ENCODE results near the gene ROBO4. TPM values are rescaled to one million over a fixed set of nuclear protein-coding genes. Genes with fewer than 3 reads are reported as not detected.

Gene ROBO4
- total RNA-seq, 1 donor from 2014 or later, result 28.8 TPM

- Mint-ChIP-seq H3K27me3 (ENCODE audit: unreplicated experiment) (peaks cover 9% of the 10 kb centered on the region), H3K4me3 (ENCODE audit: unreplicated experiment) (no peak overlapping the region), H3K9me3 (ENCODE audit: unreplicated experiment) (no peaks in the 10 kb centered on the region), H3K27ac (ENCODE audit: unreplicated experiment) (no peak overlapping the region), H3K36me3 (ENCODE audit: low read depth, unreplicated experiment) (peaks cover 31% of the 10 kb centered on the region), H3K4me1 (ENCODE audit: unreplicated experiment) (peaks cover 53% of the 10 kb centered on the region)
- no peak for DNase-seq (ENCODE audit: low spot score)
- TF ChIP-seq CTCF (IDR thresholded peaks at IDR 0.05; ENCODE audit: unreplicated experiment), result no peak
Observed at GRCh38 chr11:124893781-124894401, 3.8 kb downstream of the ROBO4 start.

- Mint-ChIP-seq H3K36me3 (ENCODE audit: low read depth, unreplicated experiment) (peaks cover 39% of the 10 kb centered on the region), H3K9me3 (ENCODE audit: unreplicated experiment) (no peaks in the 10 kb centered on the region), H3K27me3 (ENCODE audit: unreplicated experiment) (peaks cover 6% of the 10 kb centered on the region), H3K4me3 (ENCODE audit: unreplicated experiment) (peak overlapping the region; percentile 37), H3K4me1 (ENCODE audit: unreplicated experiment) (peaks cover 43% of the 10 kb centered on the region), H3K27ac (ENCODE audit: unreplicated experiment) (no peak overlapping the region)
- peak; percentile 1 for DNase-seq (ENCODE audit: low spot score)
- no peak for TF ChIP-seq CTCF (IDR thresholded peaks at IDR 0.05; ENCODE audit: unreplicated experiment)
Observed at GRCh38 chr11:124892750-124893454, 4.8 kb downstream of the ROBO4 start.

GRCh38 chr11:124892146-124892545 is 5.5 kb downstream of the ROBO4 start:
- Mint-ChIP-seq H3K9me3 (ENCODE audit: unreplicated experiment) (no peaks in the 10 kb centered on the region), H3K27ac (ENCODE audit: unreplicated experiment) (no peak overlapping the region), H3K27me3 (ENCODE audit: unreplicated experiment) (peaks cover 4% of the 10 kb centered on the region), H3K36me3 (ENCODE audit: low read depth, unreplicated experiment) (peaks cover 35% of the 10 kb centered on the region), H3K4me1 (ENCODE audit: unreplicated experiment) (peaks cover 35% of the 10 kb centered on the region), H3K4me3 (ENCODE audit: unreplicated experiment) (no peak overlapping the region)
- peak; percentile 0 for DNase-seq (ENCODE audit: low spot score)
- TF ChIP-seq CTCF (IDR thresholded peaks at IDR 0.05; ENCODE audit: unreplicated experiment), result no peak

- no peaks in the 10 kb centered on the region for H3K9me3 Mint-ChIP-seq (ENCODE audit: unreplicated experiment)
- peaks cover 1% of the 10 kb centered on the region for H3K27me3 Mint-ChIP-seq (ENCODE audit: unreplicated experiment)
- peak; percentile 5 for DNase-seq (ENCODE audit: low spot score)
- H3K4me1 Mint-ChIP-seq (ENCODE audit: unreplicated experiment), result peaks cover 30% of the 10 kb centered on the region
- H3K27ac Mint-ChIP-seq (ENCODE audit: unreplicated experiment), result no peak overlapping the region
- no peak for TF ChIP-seq CTCF (IDR thresholded peaks at IDR 0.05; ENCODE audit: unreplicated experiment)
- H3K4me3 Mint-ChIP-seq (ENCODE audit: unreplicated experiment), result no peak overlapping the region
- peaks cover 35% of the 10 kb centered on the region for H3K36me3 Mint-ChIP-seq (ENCODE audit: low read depth, unreplicated experiment)
Observed at GRCh38 chr11:124891373-124891861, 6.2 kb downstream of the ROBO4 start.

All from endothelial cell (in vitro differentiated cells).